Gastroesophageal sphincter (tissue), 3 donors: ENCODE measurements around the gene ARHGAP30.

ENCODE experiments used
- EP300 ChIP-seq: sonication (generic); formaldehyde crosslinking; IDR thresholded peaks from one replicate; pipeline ENCODE4 v1.6.1; 2017; ENCODE audit warnings: antibody characterized with exemption, mild to moderate bottlenecking
- POLR2AphosphoS5 ChIP-seq: sonication (generic); formaldehyde crosslinking; IDR thresholded peaks from one replicate; pipeline ENCODE4 v1.6.1; 2017; ENCODE audit warnings: antibody characterized with exemption
- TF ChIP-seq, protein P1 (sequence below), 4 experiments: fragments of 200-600 bp in 2 of 4; fragments of 450-650 bp in 2 of 4; sonication (generic) in 1 of 4; IDR thresholded peaks; one replicate each; pipeline ENCODE4 v1.5.1; 2017 to 2019; ENCODE audit warnings: antibody characterized with exemption in 4 of 4, mild to moderate bottlenecking in 2 of 4, moderate library complexity in 2 of 4

DNA sequence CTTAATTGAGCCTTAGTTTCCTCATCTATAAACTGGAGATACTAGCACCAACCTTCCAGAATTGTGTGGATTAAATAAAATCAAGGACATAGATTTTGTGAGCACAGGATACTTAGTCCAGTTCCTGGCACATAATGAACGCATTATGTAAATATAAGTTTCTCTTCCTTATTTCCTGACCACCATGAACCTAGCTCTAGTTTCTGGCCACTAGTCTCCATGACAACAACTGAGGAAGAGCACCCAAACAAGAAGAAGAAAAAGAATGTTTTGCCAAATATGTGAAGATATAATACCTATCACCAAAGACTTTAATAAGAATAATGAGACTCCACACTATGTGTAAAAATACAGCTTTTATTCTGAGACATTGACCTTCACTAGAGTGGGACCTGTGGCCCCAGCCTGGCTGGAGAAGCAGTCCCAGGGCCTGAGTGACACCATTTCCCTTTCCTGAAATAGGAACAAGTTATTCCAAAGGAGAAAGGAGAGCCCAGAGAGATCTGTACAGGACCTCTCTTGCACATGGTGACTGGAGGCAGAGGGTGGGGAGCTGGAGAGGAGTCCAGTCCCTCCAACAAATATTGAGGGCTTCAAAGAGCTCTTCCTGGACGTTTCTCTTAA is 23.0 kb downstream of the ARHGAP30 start:
- TF ChIP-seq POLR2AphosphoS5 (no peak), EP300 (no peak)
- TF ChIP-seq, protein P1, sequence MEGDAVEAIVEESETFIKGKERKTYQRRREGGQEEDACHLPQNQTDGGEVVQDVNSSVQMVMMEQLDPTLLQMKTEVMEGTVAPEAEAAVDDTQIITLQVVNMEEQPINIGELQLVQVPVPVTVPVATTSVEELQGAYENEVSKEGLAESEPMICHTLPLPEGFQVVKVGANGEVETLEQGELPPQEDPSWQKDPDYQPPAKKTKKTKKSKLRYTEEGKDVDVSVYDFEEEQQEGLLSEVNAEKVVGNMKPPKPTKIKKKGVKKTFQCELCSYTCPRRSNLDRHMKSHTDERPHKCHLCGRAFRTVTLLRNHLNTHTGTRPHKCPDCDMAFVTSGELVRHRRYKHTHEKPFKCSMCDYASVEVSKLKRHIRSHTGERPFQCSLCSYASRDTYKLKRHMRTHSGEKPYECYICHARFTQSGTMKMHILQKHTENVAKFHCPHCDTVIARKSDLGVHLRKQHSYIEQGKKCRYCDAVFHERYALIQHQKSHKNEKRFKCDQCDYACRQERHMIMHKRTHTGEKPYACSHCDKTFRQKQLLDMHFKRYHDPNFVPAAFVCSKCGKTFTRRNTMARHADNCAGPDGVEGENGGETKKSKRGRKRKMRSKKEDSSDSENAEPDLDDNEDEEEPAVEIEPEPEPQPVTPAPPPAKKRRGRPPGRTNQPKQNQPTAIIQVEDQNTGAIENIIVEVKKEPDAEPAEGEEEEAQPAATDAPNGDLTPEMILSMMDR (IDR thresholded peaks at IDR 0.05): no peak
